ENCODE measurements around the gene RBM8A.

RBM8A gene

DNA sequence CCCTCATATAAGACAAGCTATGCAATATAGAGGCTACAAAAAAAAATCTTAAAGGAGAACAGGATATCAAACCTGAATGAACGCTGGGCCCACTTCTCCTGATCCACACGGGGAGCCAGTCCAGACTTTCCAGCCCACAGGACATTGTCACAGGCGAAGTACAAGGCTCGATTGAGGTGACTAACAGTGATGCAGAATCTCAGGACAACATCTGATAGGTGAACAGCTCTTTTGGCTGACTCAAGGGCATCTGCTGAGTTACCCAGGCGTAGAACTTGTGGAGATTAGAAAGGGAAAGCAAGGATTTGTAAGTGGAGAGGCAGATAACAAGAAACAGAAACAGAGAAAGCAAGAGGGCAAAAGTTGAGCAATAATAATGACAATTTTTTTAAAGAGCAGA lies 10.5 kb downstream of the RBM8A start:
- no peak for DNase-seq (ENCODE audit: low read depth)

GRCh38 chr1:145912128-145912641 lies 15.1 kb downstream of the RBM8A start:
- DNase-seq (ENCODE audit: low read depth): no peak

DNA sequence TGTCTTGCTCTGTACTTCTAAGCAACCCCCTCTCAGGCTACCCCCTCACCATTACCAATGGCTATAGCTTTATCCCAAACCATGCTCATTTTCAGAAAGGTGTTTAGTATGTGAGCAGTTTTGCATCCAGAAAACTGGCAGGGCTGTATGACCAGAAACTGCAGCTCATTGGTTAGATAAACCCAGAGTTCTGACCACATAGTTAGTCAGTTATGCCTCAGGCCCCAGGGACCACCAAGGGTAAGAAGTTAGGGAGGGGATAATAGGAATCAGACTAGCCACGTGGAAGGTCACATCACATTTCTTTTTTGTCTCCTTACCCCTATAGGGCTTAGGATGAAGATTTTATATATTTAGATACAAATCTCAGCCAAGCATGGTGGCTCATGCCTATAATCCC lies 18.6 kb downstream of the RBM8A start:
- no peak for DNase-seq (ENCODE audit: low read depth)

GRCh38 chr1:145906954-145907753 lies 20.1 kb downstream of the RBM8A start:
- DNase-seq (ENCODE audit: low read depth): no peak

DNA sequence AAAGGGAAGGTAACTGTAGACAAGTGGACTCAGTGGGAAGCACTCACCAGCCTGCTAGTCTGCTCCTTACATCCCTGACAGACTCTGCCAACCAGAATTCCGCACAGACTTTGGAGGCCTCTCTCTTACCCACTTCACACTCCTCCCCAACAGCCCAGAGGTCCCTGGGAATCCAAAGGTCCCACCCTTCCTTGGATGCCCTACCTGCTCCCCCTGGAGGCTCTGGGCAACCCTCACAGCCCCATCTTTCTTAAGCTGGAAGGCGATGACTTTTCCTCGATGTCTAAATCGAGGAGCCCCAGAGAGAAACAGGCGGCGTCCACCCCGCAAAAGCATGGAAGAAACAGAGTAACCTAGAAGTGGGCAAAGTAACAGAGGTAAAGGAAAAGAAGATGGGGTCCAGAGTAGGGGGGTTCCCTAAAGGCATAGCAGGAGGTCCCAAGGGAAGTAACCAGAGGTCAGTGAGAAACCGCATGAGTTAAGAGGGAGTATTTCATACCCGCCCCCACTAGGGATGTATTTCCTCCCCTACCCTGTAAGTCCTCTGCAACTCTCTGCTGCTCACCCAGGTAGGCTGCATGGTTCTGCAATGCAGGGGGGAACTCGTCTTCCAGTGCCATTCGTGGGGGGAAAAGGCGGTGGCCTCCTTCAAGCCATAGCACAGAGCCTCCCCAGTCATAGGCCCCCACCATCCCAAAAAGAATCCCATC lies 25.8 kb downstream of the RBM8A start:
- no peak for DNase-seq (ENCODE audit: low read depth)

GRCh38 chr1:145898756-145899155 lies 28.5 kb downstream of the RBM8A start:
- DNase-seq (ENCODE audit: low read depth): no peak

DNA sequence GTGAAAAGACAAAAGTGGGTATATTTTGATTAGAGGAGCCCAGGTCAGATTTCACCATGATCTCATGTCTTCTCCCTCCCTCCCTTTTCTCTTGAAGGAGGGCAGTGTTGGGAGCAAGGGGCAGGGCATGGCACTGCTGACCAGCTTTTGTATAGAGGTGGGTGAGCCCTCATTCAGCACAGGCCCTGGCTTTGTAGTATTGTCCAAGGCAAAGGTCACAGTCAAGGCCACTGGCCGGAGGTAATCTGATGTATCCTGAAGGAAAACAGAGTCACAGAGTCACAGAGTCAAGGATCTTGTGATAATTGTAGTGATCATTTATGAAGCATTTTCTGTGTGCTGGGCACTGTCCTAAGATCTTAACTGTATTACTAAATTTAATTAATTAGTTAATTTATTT lies 29.3 kb downstream of the RBM8A start:
- no peak for DNase-seq (ENCODE audit: low read depth)

DNA sequence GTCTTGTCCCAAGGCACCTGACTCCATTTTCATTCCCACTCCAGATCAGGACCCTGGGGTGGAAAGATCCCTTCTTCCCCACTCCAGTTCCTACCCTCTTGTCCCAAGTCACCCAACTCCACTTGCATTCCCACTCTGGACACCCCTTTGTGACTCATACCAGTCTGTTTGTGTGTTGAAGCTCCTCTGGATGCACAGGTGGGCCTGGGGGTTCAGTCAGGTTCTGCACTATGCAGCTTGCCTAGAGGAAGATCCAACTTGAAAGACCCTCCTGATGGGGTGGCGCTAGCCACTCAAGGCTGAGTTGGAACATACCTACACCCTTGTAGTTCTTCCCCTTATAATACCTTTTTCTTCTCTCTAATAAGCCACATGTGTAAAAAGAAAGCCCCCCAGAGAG lies 31.8 kb downstream of the RBM8A start:
- no peak for DNase-seq (ENCODE audit: low read depth)

DNA sequence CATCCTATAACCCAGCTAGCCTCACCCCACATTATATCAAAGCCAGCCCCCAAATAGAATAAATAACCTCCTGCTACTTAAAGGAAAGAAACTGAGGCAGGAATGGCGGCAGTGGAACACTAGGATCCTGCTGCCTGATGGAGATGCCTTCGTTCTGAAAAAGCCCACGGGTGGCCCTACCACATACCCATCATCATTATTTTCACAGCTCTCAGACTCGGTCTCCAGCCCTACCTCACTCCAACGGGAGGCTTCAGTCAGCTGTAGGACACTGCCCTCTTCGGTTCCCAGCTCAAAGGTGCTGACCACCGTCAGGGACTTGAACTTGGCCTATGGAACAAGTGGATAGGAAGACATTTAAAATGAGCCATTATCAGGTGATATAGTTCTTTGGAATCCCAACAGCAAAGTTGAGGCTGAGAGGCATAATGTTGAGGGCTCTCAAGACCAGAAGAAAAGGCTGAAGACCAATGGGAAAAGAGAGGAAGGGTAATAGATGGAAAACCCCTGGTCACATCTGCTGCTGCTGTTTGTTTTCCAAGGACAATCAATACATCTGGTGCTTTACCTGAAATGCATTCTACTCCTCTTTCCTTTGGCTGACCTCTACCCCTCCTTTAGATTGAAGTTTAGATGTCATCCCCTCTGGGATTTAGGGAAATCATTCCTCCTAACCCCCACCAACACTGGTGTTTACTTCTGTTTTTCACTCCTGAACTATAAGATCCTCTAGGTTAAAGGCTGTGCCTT lies 33.8 kb downstream of the RBM8A start:
- no peak for DNase-seq (ENCODE audit: low read depth)

- no peak for DNase-seq (ENCODE audit: low read depth)
Measured at GRCh38 chr1:145892486-145893087, 34.7 kb downstream of the RBM8A start.

DNA sequence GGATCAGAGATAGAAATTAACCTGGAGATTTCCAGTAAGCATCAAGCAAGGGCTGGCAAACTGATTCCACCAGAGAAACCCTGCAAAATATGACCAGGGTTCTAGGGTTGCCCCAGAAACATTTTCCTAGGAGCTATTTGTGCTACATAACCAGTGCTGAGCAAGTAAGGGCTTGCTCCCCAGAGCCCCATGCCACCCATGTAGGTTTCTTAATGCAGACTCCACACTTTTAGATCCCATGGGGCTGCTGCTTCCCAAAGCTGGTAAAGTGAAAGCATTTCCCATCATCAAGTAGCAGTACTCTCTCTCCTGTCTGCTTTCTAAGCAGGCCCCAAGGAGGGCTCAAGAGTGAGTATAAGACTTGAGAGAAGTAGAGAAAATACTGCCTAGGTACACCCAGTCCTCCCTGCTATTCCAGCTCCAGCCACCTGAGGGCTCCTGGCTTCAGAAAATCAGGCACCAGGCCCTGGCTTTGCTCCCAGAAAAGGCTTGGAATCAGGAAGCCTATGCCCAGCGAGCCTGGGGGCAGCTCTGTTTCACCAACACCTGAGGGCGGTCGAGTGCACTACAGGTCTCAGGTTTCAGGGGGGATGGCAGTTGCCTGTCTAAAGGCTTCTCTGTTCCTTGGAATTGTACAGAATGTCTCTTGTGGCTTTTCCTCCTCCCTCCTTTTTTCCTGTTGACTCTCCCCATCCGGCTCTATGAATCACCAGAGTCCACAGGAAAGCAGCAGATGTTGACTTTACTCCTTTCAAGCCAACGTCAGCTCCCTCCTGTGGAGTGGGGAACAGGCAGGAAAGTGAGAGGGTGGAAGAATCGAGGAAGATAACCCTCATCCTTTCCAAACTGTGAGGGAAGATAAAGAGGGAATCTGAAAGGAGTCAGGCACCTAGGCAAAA lies 35.4 kb downstream of the RBM8A start:
- DNase-seq (ENCODE audit: low read depth): peak; percentile 8

- DNase-seq (ENCODE audit: low read depth): no peak
Measured at GRCh38 chr1:145891143-145891542, 36.1 kb downstream of the RBM8A start.

GRCh38 chr1:145889722-145890121 lies 37.6 kb downstream of the RBM8A start:
- no peak for DNase-seq (ENCODE audit: low read depth)

GRCh38 chr1:145887631-145888030 lies 39.7 kb downstream of the RBM8A start:
- DNase-seq (ENCODE audit: low read depth): no peak

DNA sequence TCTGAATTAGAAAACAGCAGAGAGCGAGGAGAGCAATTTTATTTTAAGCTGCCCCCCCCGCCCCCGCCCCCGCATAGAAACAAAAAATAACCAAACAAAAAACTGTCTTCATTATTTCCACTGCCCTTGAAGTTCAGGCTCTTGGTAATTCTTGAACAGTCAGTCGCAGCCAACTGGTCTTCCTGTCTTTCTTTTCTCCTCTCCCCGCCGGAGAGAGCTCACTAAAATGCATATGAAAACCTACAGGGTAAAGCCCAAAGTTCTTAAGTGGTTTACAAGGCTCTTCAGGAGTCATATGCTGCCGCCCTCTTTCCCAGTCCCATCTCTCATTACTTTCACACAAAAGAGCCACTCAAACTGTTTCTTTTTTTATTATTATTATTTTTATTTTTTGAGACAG lies 40.5 kb downstream of the RBM8A start:
- DNase-seq (ENCODE audit: low read depth): no peak

DNA sequence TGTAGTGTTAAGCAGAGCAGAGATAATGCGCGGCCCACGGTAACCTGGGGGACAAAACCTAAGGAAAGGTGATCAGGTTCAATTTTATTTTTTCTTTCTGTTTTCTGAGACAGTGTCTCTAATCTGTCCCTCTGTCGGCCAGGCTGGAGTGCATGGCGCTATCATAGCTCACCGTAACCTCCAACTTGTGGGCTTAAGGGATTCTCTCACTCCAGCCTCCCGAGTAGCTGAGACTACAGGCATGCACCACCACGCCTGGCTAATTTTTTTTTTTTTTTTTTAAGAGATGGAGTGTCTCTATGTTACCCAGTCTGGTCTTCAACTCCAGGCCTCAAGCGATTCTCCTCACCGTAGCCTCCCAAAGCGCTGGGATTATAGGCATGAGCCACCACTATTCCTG lies 40.9 kb downstream of the RBM8A start:
- no peak for DNase-seq (ENCODE audit: low read depth)

GRCh38 chr1:145885738-145886287 lies 41.5 kb downstream of the RBM8A start, which contains the start of gene ANKRD35:
Gene ANKRD35 (minus strand): TSS chr1:145885866. CDS start chr1:145885758, 108 bp downstream.
- peak; percentile 66 for DNase-seq (ENCODE audit: low read depth)

- DNase-seq (ENCODE audit: low read depth): no peak
Measured at GRCh38 chr1:145884675-145885074, 42.6 kb downstream of the RBM8A start.

- DNase-seq (ENCODE audit: low read depth): no peak
Measured at GRCh38 chr1:145879775-145880174, 47.5 kb downstream of the RBM8A start.

DNA sequence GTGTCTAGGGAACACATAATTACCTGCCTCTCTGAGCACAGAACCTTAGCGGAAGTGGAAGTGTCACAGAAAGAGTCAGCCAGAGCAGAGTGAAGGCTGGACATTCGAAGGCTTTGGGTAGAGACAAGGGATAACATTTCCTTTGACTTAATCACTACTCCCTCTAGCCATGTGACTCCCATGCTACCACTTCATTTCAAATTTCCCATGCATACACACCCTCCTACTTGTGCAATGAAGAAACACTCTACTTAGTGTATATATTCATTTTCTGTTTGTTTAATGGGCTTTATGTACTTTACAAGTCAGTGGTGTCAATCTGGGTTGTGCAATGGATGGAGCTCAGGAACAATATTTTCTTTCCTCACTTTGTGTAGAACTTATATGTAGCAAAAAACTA lies 48.6 kb downstream of the RBM8A start:
- no peak for DNase-seq (ENCODE audit: low read depth)

Data from stimulated activated CD8-positive, alpha-beta memory T cell treated with anti-CD3 and anti-CD28 coated beads, Interleukin-15, amount 100 ng/mL, for 24 hours (primary cell).